SK-N-MC (cell line): ENCODE measurements around the gene GPR52.
"Not testable (repeated sequence)": the region's sequence is repeated elsewhere in the genome, so short reads cannot be mapped to it uniquely, and the experiment has no call there.

Experiments used
- DNase-seq: peaks from one replicate; pipeline ENCODE4 v3.0.0-alpha.2; 2011; ENCODE audit warnings: low read depth, low spot score
- H3K27ac ChIP-seq: fragments of 200-600 bp; sonication (generic); 2 replicates; pipeline ENCODE4 v1.5.1; 2016; ENCODE audit warnings: mixed run types
- H3K36me3 ChIP-seq: fragments of 200-600 bp; sonication (generic); 2 replicates; pipeline ENCODE4 v1.6.1; 2017; ENCODE audit warnings: antibody characterized with exemption, low read length, mixed read lengths; ENCODE audit not compliant: insufficient read depth
- H3K4me3 ChIP-seq: fragments of 200-600 bp; sonication (generic); 2 replicates; pipeline ENCODE4 v1.5.1; 2016
- H3K9ac ChIP-seq: fragments of 200-600 bp; sonication (generic); 2 replicates; pipeline ENCODE4 v1.8.0; 2017; ENCODE audit warnings: mixed run types, mixed read lengths; ENCODE audit not compliant: insufficient read length
- H3K9me3 ChIP-seq: fragments of 200-600 bp; sonication (generic); 2 replicates; pipeline ENCODE4 v1.6.1; 2017; ENCODE audit warnings: low read depth, mild to moderate bottlenecking, antibody characterized with exemption, low read length, moderate library complexity, mixed read lengths
- EZH2 ChIP-seq: fragments of 200-600 bp; sonication (generic); IDR thresholded peaks from one replicate; pipeline ENCODE4 v1.6.1; 2017; ENCODE audit warnings: antibody characterized with exemption
- FOXP2 ChIP-seq: optimal IDR thresholded peaks from 2 replicates; pipeline ENCODE3; 2011; ENCODE audit warnings: mild to moderate bottlenecking, moderate library complexity; ENCODE audit not compliant: insufficient read depth; ENCODE audit errors: extremely low read length, control extremely low read depth
- POLR2AphosphoS5 ChIP-seq: IDR thresholded peaks from 2 replicates; pipeline ENCODE4 v1.6.1; 2012; ENCODE audit warnings: mild to moderate bottlenecking, low read depth, low read length, borderline replicate concordance

GPR52 gene, protein sequence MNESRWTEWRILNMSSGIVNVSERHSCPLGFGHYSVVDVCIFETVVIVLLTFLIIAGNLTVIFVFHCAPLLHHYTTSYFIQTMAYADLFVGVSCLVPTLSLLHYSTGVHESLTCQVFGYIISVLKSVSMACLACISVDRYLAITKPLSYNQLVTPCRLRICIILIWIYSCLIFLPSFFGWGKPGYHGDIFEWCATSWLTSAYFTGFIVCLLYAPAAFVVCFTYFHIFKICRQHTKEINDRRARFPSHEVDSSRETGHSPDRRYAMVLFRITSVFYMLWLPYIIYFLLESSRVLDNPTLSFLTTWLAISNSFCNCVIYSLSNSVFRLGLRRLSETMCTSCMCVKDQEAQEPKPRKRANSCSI

DNA sequence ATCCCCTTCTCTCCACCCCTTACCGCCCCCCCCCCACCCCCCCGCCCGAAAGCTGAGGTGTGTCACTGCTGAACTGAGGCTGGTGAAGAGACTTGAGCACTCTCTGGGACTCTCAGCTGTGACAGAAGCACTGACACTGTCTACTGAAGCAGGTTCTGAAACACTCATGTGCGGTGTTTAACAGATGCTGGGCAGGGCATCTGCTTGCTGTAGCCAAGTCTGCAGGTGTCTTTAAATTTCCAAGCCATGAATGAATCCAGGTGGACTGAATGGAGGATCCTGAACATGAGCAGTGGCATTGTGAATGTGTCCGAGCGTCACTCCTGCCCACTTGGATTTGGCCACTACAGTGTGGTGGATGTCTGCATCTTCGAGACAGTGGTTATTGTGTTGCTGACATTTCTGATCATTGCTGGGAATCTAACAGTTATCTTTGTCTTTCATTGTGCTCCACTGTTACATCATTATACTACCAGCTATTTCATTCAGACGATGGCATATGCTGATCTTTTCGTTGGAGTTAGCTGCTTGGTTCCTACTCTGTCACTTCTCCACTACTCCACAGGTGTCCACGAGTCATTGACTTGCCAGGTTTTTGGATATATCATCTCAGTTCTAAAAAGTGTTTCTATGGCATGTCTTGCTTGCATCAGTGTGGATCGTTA, at the start of gene GPR52:
Gene GPR52 (plus strand): TSS at position 99 of the 665 bp plus-strand sequence. CDS start 148 bp downstream, at position 247.
- no peaks in the 10 kb centered on the region for H3K36me3 ChIP-seq
- no peak for DNase-seq
- no peaks in the 10 kb centered on the region for H3K9me3 ChIP-seq
- no peak within 1 kb of the TSS for H3K4me3 ChIP-seq
- H3K9ac ChIP-seq = no peak within 1 kb of the TSS
- no peak within 1 kb of the TSS for H3K27ac ChIP-seq
- no peak for TF ChIP-seq FOXP2
- TF ChIP-seq EZH2 = no peak
- TF ChIP-seq POLR2AphosphoS5 = no peak

DNA sequence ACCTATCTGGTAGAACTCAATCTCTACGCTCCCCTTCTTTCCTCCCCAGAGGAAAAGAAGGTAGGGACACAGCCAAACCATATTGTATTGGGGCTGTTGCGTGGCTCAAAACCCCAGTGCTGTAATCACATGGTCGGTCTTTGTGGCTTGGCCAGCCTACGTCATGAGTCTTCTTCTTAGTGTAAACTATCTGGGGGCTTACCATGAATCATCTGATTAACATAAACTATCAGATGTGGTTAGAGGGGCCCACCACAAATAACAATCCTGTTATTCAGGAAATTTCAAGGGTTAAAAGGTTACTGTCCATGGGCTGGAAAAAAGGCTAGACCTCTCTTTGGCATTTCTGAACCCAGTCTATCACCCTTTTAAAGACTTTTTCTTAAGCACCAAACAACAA, 49.5 kb upstream of the GPR52 start:
- H3K9ac ChIP-seq = no peak overlapping the region
- no peak overlapping the region for H3K4me3 ChIP-seq
- no peak for DNase-seq
- H3K9me3 ChIP-seq = no peaks in the 10 kb centered on the region
- H3K27ac ChIP-seq = no peak overlapping the region
- H3K36me3 ChIP-seq = no peaks in the 10 kb centered on the region
- no peak for TF ChIP-seq FOXP2
- no peak for TF ChIP-seq EZH2
- no peak for TF ChIP-seq POLR2AphosphoS5

DNA sequence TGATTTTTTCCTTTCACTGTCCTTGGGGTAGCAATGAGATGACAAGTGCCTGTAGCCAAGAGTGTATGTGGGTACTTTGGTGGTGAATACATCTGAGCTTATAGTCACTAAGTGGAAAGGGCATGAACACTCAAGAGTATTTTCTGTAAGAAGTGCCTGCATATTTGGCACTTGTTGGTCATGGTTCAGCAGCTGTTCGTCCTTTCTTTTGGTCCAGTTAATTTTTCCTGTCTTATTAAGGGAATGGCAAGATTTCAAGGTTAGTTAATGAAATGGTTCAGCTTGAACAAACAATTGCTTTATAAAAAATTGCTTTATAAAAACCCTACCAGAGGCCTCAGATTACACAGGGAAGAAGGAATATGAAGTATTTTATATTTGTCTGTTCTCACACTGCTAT, 48.6 kb upstream of the GPR52 start:
- no peak for DNase-seq
- Histone ChIP-seq H3K27ac (no peak overlapping the region), H3K4me3 (no peak overlapping the region), H3K36me3 (no peaks in the 10 kb centered on the region), H3K9ac (no peak overlapping the region), H3K9me3 (no peaks in the 10 kb centered on the region)
- TF ChIP-seq FOXP2 (no peak), EZH2 (no peak), POLR2AphosphoS5 (no peak)

DNA sequence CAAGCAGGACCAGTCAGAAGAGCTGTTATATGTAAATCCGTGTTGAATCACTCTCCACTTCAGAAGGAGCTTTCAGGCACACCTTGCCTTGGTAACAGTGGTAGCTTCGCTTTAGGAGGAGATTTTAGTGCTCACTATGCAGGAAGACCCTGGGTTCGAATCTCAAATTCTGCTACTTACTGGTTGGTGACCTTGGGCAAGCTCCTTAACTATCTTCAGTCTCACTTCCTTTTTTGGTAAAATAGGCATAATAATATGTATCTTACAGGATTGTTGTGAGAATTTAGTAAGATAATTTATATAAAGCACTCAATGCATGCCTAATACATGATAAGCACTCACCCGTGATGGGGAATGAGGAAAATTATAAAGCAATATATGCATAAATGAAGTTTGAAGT, 46.7 kb upstream of the GPR52 start:
- DNase-seq = no peak
- Histone ChIP-seq H3K36me3 (no peaks in the 10 kb centered on the region), H3K27ac (no peak overlapping the region), H3K4me3 (no peak overlapping the region), H3K9ac (no peak overlapping the region), H3K9me3 (no peaks in the 10 kb centered on the region)
- no peak for TF ChIP-seq EZH2

DNA sequence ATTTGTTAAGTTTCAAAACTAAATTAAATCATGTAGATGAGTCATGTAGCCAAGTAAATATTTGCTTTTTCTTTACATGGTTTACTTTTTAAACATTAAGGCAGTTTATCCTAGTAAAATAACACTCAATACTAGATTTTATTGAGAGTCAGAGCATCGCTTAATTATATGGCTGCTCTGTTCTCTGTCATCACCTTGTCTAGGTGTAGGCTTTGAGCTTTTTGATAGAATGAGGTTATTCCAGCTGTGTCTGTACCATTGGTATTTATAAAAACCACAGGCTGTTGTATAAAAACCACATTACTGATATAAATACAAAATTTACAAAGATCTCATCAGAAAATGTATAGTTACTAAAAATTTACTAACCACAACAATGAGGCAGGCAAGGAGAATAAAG, 42.5 kb upstream of the GPR52 start:
- DNase-seq = no peak
- Histone ChIP-seq H3K36me3 (no peaks in the 10 kb centered on the region), H3K4me3 (no peak overlapping the region), H3K27ac (no peak overlapping the region), H3K9ac (no peak overlapping the region), H3K9me3 (no peaks in the 10 kb centered on the region)
- no peak for TF ChIP-seq FOXP2
- no peak for TF ChIP-seq EZH2
- TF ChIP-seq POLR2AphosphoS5 = no peak

DNA sequence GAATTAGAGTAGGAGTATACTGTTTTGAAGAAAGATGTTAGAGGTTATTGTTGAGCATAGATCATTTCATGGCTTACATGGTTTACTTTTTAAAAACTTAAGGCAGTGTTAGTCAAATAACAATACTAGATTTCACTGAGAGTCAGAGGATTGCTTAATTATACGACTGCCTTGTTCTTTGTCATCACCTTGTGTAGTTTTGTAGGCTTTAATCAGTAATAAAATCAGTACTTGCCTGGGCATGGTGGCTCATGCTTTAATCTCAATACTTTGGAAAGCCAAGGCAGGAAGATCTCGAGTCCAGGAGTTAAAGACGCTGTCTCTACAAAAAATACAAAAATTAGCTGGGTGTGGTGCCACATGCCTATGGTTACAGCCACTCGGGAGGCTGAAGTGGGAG, 41.3 kb upstream of the GPR52 start:
- DNase-seq = no peak
- Histone ChIP-seq H3K9ac (no peak overlapping the region), H3K36me3 (no peaks in the 10 kb centered on the region), H3K27ac (no peak overlapping the region), H3K4me3 (no peak overlapping the region), H3K9me3 (no peaks in the 10 kb centered on the region)
- TF ChIP-seq EZH2 (no peak), FOXP2 (no peak), POLR2AphosphoS5 (no peak)

DNA sequence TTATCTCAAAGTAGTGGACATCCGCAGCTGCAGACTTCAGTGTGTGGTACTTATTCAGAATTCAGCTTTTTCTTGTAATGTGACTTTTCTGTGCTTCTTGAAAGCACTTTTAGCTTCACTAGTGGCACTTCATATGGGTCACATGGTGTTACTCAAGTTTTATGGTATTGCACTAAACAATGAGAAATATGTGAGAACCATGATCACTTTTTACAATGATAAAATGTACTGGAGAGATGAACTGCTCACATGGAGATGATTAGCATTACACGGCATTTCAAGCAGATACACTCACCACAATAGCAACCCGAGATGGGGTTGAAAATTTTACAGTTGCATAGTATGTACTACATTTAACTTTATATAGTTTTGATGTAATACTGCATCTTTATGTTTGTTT, 40.1 kb upstream of the GPR52 start:
- TF ChIP-seq FOXP2 = no peak
- no peak for TF ChIP-seq POLR2AphosphoS5
- TF ChIP-seq EZH2 = no peak
- Histone ChIP-seq H3K9ac (no peak overlapping the region), H3K27ac (no peak overlapping the region), H3K36me3 (no peaks in the 10 kb centered on the region), H3K4me3 (no peak overlapping the region), H3K9me3 (no peaks in the 10 kb centered on the region)
- DNase-seq = no peak

DNA sequence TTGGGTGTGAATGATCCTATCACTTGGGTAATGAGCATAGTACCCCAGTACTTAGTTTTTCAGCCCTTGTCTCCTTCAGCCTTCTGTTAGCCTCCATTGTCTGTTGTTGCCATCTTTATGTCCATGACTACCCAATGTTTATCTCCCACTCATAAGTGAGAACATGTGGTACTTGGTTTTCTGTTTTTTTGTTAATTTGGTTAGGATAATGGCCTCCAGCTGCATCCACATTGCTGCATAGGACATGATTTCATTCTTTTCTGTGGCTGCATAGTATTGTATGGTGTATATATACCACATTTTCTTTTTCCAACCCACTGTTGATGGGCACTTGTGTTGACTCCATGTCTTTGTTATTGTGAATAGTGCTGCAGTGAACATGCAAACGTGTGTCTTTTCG, 39.6 kb upstream of the GPR52 start:
- no peak for DNase-seq
- H3K9me3 ChIP-seq = no peaks in the 10 kb centered on the region
- no peak overlapping the region for H3K27ac ChIP-seq
- TF ChIP-seq FOXP2 (no peak), POLR2AphosphoS5 (no peak), EZH2 (no peak)
- H3K36me3 ChIP-seq = no peaks in the 10 kb centered on the region
- no peak overlapping the region for H3K4me3 ChIP-seq
- H3K9ac ChIP-seq = no peak overlapping the region

DNA sequence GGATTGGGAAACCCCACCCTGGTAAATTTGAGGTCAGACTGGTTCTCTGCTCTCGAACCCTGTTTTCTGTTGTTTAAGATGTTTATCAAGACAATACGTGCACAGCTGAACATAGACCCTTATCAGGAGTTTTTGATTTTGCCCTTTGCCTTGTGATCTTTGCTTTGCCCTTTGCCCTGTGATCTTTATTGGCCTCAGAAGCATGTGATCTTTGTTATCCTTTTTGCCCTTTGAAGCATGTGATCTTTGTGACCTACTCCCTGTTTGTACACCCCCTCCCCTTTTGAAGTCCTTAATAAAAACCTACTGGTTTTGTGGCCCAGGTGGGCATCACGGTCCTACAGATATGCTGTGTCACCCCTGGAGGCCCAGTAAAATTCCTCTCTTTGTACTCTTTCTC, 38.0 kb upstream of the GPR52 start:
- H3K27ac ChIP-seq, H3K9me3 ChIP-seq, H3K9ac ChIP-seq, H3K4me3 ChIP-seq, H3K36me3 ChIP-seq, DNase-seq: not testable (repeated sequence)
